SU-DHL-6 (cell line): ENCODE results near the gene TFIP11.

Experiments used
- H2AFZ ChIP-seq: fragments of 200-600 bp; sonication (generic); 2 replicates; pipeline ENCODE4 v1.6.1; 2014; ENCODE audit warnings: low read depth, mild to moderate bottlenecking, moderate library complexity, mixed read lengths, antibody characterized with exemption, low read length; ENCODE audit not compliant: severe bottlenecking
- H3F3A ChIP-seq: fragments of 200-600 bp; shearing (Covaris generic); 2 replicates; pipeline ENCODE4 v1.6.0; 2016; ENCODE audit warnings: antibody characterized with exemption, mild to moderate bottlenecking; ENCODE audit not compliant: insufficient read depth
- H3K27ac ChIP-seq: fragments of 200-600 bp; sonication (generic); 2 replicates; pipeline ENCODE4 v1.5.1; 2016; ENCODE audit warnings: low read depth, mild to moderate bottlenecking, low read length, moderate library complexity, mixed read lengths
- H3K27me3 ChIP-seq: fragments of 200-600 bp; sonication (generic), shearing (Covaris generic); 2 replicates; pipeline ENCODE4 v1.6.0; 2014; ENCODE audit warnings: mild to moderate bottlenecking, low read length
- H3K36me3 ChIP-seq: fragments of 200-600 bp; sonication (generic); 2 replicates; pipeline ENCODE4 v1.6.1; 2014; ENCODE audit warnings: mild to moderate bottlenecking, low read length, mixed read lengths
- H3K4me2 ChIP-seq: fragments of 300-600, 200-600 bp; shearing (Covaris generic), sonication (generic); 2 replicates; pipeline ENCODE4 v1.6.0; 2014; ENCODE audit warnings: low read length, low read depth, mild to moderate bottlenecking; ENCODE audit not compliant: poor library complexity, severe bottlenecking
- H3K4me3 ChIP-seq: fragments of 200-600 bp; sonication (generic); 2 replicates; pipeline ENCODE4 v1.5.1; 2014; ENCODE audit warnings: antibody characterized with exemption, low read length, mild to moderate bottlenecking, mixed read lengths; ENCODE audit not compliant: insufficient read depth, poor library complexity, severe bottlenecking
- H3K79me2 ChIP-seq: fragments of 200-600 bp; sonication (generic); 2 replicates; pipeline ENCODE4 v1.6.1; 2014; ENCODE audit warnings: mild to moderate bottlenecking, low read length, moderate library complexity; ENCODE audit not compliant: insufficient read depth
- H3K9ac ChIP-seq: fragments of 200-600 bp; sonication (generic); 2 replicates; pipeline ENCODE4 v1.7.0; 2014; ENCODE audit warnings: mild to moderate bottlenecking, low read length
- H3K9me2 ChIP-seq: fragments of 200-600 bp; sonication (generic); replicated peaks from 2 replicates; pipeline ENCODE4 v1.6.1; 2014; ENCODE audit warnings: low read length; ENCODE audit not compliant: insufficient read depth
- H3K9me3 ChIP-seq: fragments of 200-600 bp; sonication (generic); 2 replicates; pipeline ENCODE4 v1.6.1; 2014; ENCODE audit warnings: low read length, mixed read lengths; ENCODE audit not compliant: insufficient read depth
- H4K20me1 ChIP-seq: fragments of 200-600 bp; sonication (generic); 2 replicates; pipeline ENCODE4 v1.6.1; 2014; ENCODE audit warnings: low read depth, mild to moderate bottlenecking, antibody characterized with exemption, low read length, moderate library complexity, mixed read lengths
- EZH2phosphoT487 ChIP-seq: fragments of 200-600 bp; sonication (generic), shearing (Covaris generic); conservative IDR thresholded peaks from 2 replicates; pipeline ENCODE4 v1.6.1; 2018; ENCODE audit warnings: mild to moderate bottlenecking, antibody characterized with exemption, low read length, moderate library complexity, mixed read lengths
- TF ChIP-seq, protein P1 (sequence below): fragments of 200-600 bp; sonication (generic); IDR thresholded peaks from one replicate; pipeline ENCODE4 v1.5.1; 2017; ENCODE audit warnings: antibody characterized with exemption, mild to moderate bottlenecking, low read length, moderate library complexity; ENCODE audit not compliant: insufficient read depth, poor library complexity, severe bottlenecking

Gene TFIP11

DNA sequence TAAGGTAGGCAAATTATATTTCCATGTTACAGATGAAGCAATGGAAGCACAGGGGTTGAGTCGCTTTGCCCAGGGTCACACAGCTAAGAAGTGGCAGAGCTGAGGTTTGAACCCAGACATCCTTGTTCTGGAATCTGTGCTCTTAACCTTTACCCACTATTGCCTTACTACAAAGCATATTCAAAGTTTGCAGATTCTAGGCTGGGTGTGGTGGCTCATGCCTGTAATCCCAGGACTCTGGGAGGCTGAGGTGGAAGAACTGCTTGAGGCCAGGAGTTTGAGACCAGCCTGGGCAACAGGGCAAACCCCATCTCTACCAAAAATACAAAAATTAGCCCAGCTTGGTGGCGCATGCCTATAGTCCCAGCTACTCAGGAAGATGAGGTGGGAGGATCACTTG lies 27.8 kb upstream of the TFIP11 start:
- no peaks in the 10 kb centered on the region for H3K36me3 ChIP-seq
- H3K9me2 ChIP-seq = no peaks in the 10 kb centered on the region
- no peak overlapping the region for H2AFZ ChIP-seq
- TF ChIP-seq, protein P1, sequence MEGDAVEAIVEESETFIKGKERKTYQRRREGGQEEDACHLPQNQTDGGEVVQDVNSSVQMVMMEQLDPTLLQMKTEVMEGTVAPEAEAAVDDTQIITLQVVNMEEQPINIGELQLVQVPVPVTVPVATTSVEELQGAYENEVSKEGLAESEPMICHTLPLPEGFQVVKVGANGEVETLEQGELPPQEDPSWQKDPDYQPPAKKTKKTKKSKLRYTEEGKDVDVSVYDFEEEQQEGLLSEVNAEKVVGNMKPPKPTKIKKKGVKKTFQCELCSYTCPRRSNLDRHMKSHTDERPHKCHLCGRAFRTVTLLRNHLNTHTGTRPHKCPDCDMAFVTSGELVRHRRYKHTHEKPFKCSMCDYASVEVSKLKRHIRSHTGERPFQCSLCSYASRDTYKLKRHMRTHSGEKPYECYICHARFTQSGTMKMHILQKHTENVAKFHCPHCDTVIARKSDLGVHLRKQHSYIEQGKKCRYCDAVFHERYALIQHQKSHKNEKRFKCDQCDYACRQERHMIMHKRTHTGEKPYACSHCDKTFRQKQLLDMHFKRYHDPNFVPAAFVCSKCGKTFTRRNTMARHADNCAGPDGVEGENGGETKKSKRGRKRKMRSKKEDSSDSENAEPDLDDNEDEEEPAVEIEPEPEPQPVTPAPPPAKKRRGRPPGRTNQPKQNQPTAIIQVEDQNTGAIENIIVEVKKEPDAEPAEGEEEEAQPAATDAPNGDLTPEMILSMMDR = no peak
- TF ChIP-seq EZH2phosphoT487 = no peak
- no peak overlapping the region for H3K27ac ChIP-seq
- H3K4me2 ChIP-seq = no peak overlapping the region
- H3F3A ChIP-seq = peaks cover 13% of the 10 kb centered on the region
- no peaks in the 10 kb centered on the region for H3K79me2 ChIP-seq
- H3K9me3 ChIP-seq = no peaks in the 10 kb centered on the region
- no peak overlapping the region for H3K4me3 ChIP-seq
- H3K9ac ChIP-seq = no peak overlapping the region
- no peaks in the 10 kb centered on the region for H4K20me1 ChIP-seq
- no peaks in the 10 kb centered on the region for H3K27me3 ChIP-seq

DNA sequence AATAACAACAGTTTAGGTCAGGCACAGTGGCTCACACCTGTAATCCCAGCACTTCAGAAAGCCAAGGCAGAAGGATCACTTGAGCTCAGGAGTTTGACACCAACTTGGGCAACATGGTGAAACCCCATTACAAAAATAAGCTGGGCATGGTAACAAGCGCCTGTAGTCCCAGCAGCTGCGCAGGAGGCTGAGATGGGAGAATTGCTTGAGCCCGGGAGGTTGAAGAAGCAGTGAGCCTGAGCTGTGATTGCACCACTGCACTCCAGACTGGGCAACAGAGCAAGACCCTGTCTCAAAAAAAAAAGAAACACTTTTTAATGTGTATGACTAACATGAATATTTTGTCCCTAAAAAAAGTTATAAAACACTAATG lies 24.5 kb upstream of the TFIP11 start:
- Histone ChIP-seq H3K27me3 (no peaks in the 10 kb centered on the region), H3K36me3 (no peaks in the 10 kb centered on the region), H3K4me2 (peak overlapping the region; percentile 90), H3K79me2 (no peaks in the 10 kb centered on the region), H4K20me1 (no peaks in the 10 kb centered on the region), H3K9me3 (no peaks in the 10 kb centered on the region), H3K9ac (no peak overlapping the region), H3K9me2 (no peaks in the 10 kb centered on the region), H3K4me3 (no peak overlapping the region), H3F3A (peaks cover 27% of the 10 kb centered on the region), H3K27ac (peak overlapping the region; percentile 99), H2AFZ (no peak overlapping the region)
- no peak for TF ChIP-seq EZH2phosphoT487
- TF ChIP-seq, protein P1 = no peak

DNA sequence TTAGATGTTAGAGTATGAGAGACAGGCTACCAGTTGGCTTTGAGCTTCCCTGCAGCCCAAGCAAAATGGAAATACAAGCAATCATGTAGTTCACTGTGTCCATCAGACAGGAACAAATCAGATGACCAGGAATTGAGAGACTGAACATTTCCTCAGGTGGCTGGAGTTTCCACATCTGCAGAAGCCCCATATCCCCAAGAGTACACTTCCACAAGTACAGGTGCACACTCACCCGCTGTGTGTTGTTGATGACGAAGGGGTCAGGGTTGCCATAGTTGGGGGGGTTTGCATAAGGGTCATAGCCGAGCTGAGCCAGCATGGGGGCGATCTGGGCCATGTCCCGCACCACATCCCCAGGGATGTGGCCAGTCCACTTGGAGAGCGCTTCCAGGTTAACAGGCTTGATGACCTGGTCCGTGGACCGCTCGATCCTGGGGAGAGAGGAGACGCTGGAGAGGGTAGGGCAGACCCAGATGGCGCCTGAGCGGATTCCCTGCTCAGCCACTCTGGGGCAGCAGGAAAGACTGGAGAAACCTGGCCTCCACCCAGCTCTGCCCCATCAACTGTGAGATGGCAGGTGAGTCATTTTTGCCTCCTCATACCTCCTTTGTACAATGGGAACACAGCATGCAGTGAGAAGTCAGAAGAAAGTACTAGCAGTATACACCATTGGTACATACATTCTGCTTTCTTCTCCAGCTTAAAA lies 23.9 kb upstream of the TFIP11 start:
- Histone ChIP-seq H3K27ac (peak overlapping the region; percentile 99), H3K4me3 (peak overlapping the region; percentile 7), H3K9me2 (no peaks in the 10 kb centered on the region), H3K36me3 (no peaks in the 10 kb centered on the region), H2AFZ (no peak overlapping the region), H3K9me3 (no peaks in the 10 kb centered on the region), H3K4me2 (peak overlapping the region; percentile 90), H3K9ac (peak overlapping the region; percentile 65), H3K27me3 (no peaks in the 10 kb centered on the region), H4K20me1 (no peaks in the 10 kb centered on the region), H3F3A (peaks cover 27% of the 10 kb centered on the region), H3K79me2 (no peaks in the 10 kb centered on the region)
- TF ChIP-seq, protein P1 = no peak
- no peak for TF ChIP-seq EZH2phosphoT487
